CMK (cell line): ENCODE measurements around the gene DLGAP1.
"Not testable (repeated sequence)": the region's sequence is repeated elsewhere in the genome, so short reads cannot be mapped to it uniquely, and the experiment has no call there.

Experiments used
- DNase-seq: peaks from one replicate; pipeline ENCODE4 v3.0.0-alpha.2; 2010; ENCODE audit warnings: low read depth

Gene DLGAP1

GRCh38 chr18:3624546-3624934, 830.6 kb downstream of the DLGAP1 start:
- no peak for DNase-seq

GRCh38 chr18:3623769-3624545, 831.1 kb downstream of the DLGAP1 start:
- DNase-seq, result no peak

- no peak for DNase-seq
Observed at GRCh38 chr18:3620146-3621119, 834.7 kb downstream of the DLGAP1 start.

DNA sequence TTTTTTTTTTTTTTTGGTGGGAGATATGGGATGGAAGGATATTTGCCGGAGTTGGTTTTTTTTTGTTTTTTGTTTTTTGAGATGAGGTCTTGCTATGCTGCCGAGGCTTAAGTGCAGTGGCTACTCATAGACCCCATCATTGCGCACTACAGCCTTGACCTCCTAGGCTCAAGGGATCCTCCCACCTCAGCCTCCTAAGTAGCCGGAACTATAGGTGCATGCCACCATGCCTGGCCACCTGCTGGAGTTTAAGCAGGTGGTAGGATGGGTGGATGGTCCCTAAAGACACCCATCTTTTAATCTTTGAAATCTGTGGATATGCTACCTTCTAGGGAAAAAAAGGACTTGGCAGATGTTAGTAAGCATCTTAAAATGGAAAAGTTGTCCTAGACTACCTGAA, 835.4 kb downstream of the DLGAP1 start:
- DNase-seq, result no peak

DNA sequence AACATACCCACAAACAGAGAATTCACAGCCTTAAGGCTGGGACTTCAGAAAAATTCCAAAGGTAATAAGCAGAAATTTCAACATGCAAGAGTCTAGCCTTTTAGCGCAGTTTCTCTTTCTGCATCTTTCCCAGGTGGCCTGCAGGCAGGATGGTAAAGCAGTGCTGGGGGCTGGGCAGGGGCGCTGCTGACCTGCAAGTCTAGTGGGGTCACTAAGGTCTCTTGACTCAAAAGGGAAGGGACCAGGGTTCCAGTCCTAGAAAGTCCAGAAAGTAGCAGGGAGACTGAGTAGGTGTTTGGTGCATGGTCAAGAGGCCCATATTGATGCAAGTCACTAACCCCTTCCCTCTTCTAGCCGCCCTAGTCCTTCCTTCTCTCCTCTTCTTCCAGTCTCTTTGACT, 835.9 kb downstream of the DLGAP1 start:
- no peak for DNase-seq

- DNase-seq, result no peak
Observed at GRCh38 chr18:3616744-3617143, 838.4 kb downstream of the DLGAP1 start.

- no peak for DNase-seq
Observed at GRCh38 chr18:3616142-3616541, 839.0 kb downstream of the DLGAP1 start.

DNA sequence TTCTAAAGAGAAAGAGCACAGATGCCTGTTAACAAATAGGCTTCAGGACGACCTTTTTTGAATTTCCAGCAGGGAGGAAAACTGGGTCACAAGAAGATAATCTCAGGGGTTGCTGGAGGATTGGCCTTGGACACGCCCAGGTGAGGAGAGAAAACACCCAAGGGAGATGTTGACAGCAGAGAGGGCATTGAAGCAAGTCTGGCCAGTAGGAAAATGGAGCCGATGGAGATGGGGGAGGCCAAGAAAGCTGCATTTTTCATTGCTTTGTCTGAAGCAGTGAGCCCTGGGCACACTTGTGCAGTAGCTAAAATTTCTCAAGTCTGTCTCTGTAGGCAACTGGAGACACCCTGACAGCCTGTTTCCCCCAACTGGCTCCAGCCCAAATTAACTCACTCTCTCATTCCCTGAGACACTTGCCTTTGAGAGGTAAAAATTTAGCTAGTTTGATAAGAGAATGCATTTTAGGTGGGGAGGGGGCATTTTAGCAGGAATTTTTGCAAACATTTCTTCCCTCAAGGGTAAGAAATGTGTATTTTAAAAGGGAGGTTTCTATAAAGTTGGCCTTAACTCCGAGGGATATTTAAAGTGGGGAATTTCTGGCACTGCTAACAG, 839.6 kb downstream of the DLGAP1 start:
- DNase-seq, result no peak

- DNase-seq, result no peak
Observed at GRCh38 chr18:3612315-3612714, 842.8 kb downstream of the DLGAP1 start.

- DNase-seq, result no peak
Observed at GRCh38 chr18:3611313-3612090, 843.6 kb downstream of the DLGAP1 start.

GRCh38 chr18:3610813-3611212, 844.3 kb downstream of the DLGAP1 start:
- DNase-seq, result no peak

DNA sequence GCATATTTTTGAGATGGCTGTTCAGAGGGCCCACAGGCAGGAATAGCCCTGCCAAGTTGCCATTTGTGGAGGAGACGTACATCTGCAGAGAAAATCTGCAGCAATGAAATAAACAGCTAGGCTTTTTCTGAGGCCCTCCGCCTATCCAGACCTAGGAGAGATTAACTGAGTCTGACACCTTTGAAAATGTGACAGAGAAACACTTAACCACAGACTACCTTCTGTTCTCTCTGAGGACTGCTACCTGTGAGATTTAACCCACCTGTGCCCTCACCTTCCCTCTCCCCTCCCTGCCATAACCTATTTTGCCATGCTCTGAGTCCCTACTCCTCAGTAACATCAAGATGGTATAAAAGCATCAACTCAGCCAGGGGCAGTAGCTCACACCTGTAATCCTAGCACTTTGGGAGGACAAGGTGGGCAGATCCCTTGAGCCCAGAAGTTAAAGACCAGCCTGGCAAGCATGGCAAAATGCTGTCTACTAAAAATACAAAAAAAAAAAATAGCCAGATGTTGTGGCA, 844.9 kb downstream of the DLGAP1 start:
- DNase-seq, result no peak

GRCh38 chr18:3608488-3608887, 846.6 kb downstream of the DLGAP1 start:
- DNase-seq, result no peak

GRCh38 chr18:3608099-3608453, 847.0 kb downstream of the DLGAP1 start:
- DNase-seq, result not testable (repeated sequence)

GRCh38 chr18:3607309-3608098, 847.6 kb downstream of the DLGAP1 start:
- no peak for DNase-seq

DNA sequence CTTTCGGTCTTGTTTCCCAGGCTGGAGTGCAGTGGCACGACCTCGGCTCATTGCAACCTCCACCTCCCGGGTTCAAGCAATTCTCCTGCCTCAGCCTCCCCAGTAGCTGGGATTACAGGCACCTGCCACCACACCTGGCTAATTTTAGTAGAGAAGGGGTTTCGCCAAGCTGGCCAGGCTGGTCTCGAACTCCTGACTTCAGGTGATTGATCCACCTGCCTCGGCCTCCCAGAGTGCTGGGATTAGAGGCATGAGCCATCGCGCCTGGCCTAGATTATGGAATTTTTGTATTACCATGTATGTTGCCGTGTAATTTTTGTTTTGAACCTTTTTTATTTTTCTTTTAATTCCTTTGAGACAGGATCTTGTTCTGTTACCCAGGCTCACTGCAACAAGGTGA, 848.2 kb downstream of the DLGAP1 start:
- not testable (repeated sequence) for DNase-seq

- DNase-seq, result no peak
Observed at GRCh38 chr18:3605954-3606443, 849.1 kb downstream of the DLGAP1 start.

- no peak for DNase-seq
Observed at GRCh38 chr18:3605486-3605952, 849.6 kb downstream of the DLGAP1 start.

DNA sequence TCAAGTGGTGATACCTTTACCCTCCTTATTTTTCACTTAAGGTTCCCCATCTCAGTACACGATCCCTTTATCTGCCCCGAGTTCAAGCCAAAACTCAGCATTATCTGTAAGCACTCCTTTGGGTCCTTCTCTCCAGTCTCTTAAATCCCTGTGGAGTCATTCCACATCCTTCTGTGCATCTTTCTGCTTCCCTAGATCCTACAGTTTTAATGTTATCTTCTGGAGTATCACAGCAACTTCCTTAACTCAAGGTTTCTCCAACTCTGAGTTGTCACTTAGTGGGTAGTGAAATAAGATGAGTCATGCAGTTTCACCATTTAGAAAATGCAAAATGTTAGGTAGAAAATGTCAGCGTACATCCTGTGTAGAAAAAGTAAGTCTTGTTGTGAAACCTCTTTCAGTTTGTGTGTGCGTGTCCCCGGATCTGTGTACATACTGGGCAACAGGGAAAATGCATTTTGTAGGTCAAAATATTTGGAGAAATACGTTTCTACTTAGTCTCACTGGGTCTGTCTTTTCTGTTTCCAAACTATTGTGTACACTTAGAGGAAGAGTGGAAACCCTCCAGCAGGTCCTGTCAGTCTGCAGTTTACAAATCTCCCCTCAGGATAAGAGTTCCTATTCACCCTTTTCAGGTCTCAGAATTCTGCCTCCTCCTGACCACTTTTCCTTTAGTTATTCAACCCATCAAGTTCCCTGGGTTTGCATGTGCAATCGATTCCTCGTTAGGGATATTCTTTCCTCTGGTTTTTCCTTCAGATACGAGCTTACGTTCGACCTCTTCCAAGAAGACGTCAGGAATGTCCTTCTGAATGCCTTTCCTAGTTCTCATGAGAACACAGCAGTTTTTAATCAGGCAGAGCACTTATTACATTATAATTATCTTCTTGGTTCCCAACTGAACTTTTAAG, 850.4 kb downstream of the DLGAP1 start:
- DNase-seq, result no peak

- no peak for DNase-seq
Observed at GRCh38 chr18:3604235-3604497, 850.9 kb downstream of the DLGAP1 start.
